GM18951 (cell line): ENCODE measurements around the gene IL1RAPL2.
"Not testable (repeated sequence)": the region's sequence is repeated elsewhere in the genome, so short reads cannot be mapped to it uniquely, and the experiment has no call there.

Source experiments
- POLR2A ChIP-seq: IDR thresholded peaks from 4 replicates; pipeline ENCODE4 v1.6.1; 2011; ENCODE audit warnings: mild to moderate bottlenecking; ENCODE audit not compliant: insufficient read length, insufficient read depth; ENCODE audit errors: extremely low read depth
- in situ Hi-C: fragments of 300-500 bp; cut with MboI; formaldehyde crosslinking; loops from one replicate; pipeline ENCODE4 v1.12.0; 2022; ENCODE audit warnings: low sequenced_read_pairs, mixed read lengths, inconsistent platforms; ENCODE audit not compliant: unreplicated experiment

The IL1RAPL2 gene

GRCh38 chrX:105648732-105649131 is 1082.7 kb downstream of the IL1RAPL2 start:
- no peak for TF ChIP-seq POLR2A
- in situ Hi-C loops: no loop called here

GRCh38 chrX:105650577-105650976 is 1084.6 kb downstream of the IL1RAPL2 start:
- in situ Hi-C loops: no loop called here
- TF ChIP-seq POLR2A: no peak

- TF ChIP-seq POLR2A: no peak
- in situ Hi-C loops: no loop called here
These were observed 1085.0 kb downstream of the IL1RAPL2 start for GRCh38 chrX:105650986-105651385.

DNA sequence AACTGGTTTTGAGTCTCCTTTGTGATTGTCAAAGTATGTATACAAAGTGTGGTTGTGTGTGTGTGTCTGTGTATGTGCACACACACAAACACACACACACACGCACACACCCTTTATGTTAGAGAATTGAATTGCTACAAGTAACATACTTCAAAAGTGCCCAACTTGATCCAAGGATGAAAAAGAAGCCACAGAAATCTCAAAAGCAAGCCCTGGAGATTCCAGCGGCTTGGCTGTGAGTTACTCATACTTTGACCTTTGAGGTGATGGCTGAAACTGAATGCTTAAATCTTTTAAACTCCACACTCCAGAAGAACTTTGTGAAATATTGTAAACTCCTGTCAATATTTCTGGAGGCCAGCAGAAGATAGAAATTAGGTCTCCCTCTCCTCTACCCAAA is 1087.9 kb downstream of the IL1RAPL2 start:
- no peak for TF ChIP-seq POLR2A
- in situ Hi-C loops: no loop called here

DNA sequence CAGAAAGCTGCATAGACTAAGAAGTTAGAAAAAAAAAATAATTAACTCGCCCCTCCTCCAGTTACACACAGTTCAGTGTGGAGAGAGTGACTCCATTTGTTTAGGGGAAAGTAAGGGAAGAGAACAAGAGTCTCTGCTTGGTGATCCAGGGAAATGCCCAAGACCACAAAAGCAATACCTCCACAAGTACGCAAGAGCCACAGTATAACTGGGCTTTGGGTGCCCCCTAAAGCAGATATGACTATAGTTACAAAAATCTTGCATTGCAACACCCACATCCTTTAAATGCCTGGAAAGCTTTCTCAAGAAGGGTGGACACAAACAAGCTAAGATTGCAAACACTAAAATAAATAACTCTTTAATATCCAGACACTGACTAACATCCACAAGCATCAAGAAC is 1092.1 kb downstream of the IL1RAPL2 start:
- no peak for TF ChIP-seq POLR2A
- in situ Hi-C loops: no loop called here

DNA sequence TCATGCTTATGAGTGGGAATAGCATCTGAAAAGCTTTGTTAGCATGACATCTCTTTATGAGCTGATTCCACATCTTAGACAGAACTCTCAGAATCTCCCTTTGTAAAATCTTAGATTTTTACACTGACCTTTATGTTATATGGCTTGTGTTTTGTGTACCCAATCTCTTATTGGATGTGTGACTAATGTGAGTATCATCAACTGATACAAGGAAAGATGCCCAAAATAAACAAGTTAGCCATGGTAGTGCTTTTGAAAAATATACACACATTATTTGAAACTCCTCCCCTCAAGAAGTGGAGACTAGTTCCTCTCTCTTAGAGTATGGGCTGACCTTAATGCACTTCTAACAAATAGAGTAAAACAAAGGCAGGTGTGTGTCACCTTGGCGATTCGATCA is 1096.2 kb downstream of the IL1RAPL2 start:
- in situ Hi-C loops: no loop called here
- TF ChIP-seq POLR2A: no peak

- in situ Hi-C loops: no loop called here
- TF ChIP-seq POLR2A: no peak
These were observed 1098.2 kb downstream of the IL1RAPL2 start for GRCh38 chrX:105664243-105664642.

DNA sequence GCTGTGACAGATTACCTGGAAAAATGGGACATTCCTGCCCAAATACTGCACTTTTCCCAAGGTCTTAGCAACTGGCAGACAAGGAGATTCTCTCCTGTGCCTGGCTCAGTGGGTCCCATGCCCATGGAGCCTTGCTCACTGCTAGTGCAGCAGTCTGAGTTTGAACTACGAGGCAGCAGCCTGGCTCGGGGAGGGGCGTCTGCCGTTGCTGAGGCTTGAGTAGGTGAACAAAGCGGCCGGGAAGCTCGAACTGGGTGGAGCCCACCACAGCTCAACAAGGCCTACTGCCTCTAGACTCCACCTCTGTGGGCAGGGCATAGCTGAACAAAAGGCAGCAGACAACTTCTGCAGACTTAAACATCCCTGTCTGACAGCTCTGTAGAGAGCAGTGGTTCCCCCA is 1118.3 kb downstream of the IL1RAPL2 start:
- in situ Hi-C loops: not testable (repeated sequence)

- in situ Hi-C loops: no loop called here
- no peak for TF ChIP-seq POLR2A
These were observed 1128.8 kb downstream of the IL1RAPL2 start for GRCh38 chrX:105694839-105695238.

GRCh38 chrX:105695451-105695850 is 1129.5 kb downstream of the IL1RAPL2 start:
- in situ Hi-C loops: no loop called here
- TF ChIP-seq POLR2A: no peak

DNA sequence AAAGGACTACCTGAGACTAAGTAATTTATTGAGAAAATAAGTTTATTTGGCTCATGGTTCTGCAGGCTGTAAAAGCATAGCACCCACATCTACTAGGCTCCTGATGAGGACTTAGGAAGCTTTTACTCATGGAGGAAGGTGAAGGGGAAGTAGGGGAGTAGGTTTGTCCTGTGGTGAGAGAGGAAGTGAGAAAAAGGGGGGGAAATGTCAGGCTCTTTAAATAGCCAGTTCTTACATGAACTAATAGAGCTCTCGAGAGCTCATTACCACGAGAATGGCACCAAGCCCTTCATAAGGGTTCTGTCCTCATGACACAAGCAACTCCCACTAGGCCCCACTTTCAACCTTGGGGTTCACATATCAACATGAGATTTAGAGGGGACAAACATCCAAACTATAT is 1130.9 kb downstream of the IL1RAPL2 start:
- in situ Hi-C loops: no loop called here
- no peak for TF ChIP-seq POLR2A

GRCh38 chrX:105697984-105698781 is 1132.2 kb downstream of the IL1RAPL2 start:
- in situ Hi-C loops: no loop called here
- TF ChIP-seq POLR2A: no peak

DNA sequence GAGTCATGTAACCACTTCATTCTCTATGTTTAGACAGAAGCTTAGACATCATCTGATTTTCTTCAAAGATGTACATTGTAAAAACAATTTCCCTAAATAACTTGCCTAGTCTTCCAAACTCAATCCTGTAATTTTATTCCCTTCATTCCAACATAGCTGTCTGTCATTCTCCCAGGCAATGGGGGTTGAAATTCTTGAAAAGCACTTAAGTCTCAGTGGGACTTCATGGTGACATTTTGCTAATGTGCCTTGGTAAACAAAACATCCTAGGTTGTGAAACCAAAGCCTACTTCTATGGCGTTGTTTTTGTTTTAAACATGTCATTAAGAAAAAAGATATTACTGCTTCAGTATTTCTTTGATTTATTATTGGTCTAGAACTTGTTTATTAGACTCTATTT is 1134.3 kb downstream of the IL1RAPL2 start:
- no peak for TF ChIP-seq POLR2A
- in situ Hi-C loops: no loop called here

DNA sequence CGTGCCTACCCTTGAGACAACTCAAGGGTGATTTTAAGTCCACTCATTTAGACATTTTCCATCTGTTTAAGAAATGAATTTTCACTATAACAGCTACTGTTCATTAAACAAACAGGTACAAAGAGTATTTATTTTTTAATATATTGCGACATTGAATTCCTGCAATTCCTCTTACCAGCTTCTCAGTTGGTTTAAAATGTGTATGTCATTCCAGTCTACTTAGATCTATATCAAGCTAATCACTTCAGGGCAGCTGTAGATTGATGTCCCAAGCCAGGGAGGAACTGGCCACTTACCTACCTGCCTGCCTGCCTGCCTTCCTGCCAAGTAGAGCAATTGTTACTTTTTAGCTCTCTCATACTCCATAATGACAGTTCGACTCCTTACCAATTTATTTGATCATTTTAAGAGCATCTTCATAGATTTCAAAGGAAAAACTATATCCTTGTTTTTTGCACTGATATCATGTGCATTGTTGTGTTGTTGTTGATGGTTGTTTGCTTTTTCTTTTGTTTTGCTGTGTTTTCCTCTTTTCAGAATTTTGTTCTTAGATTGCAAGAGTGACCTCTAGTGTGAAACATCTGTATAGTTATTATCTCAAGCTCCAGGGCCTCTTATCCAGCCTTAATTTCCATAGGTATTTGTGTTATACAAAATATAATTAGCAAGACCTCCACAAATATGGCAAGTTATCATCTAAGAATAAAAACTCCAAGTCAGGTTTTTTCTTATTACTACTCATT is 1135.5 kb downstream of the IL1RAPL2 start:
- in situ Hi-C loops: no loop called here
- TF ChIP-seq POLR2A: no peak
